ENCODE results near the gene OR2T35. TPM values are rescaled to one million over a fixed set of nuclear protein-coding genes. Genes with fewer than 3 reads are reported as not detected.
"Not testable (repeated sequence)": the region's sequence is repeated elsewhere in the genome, so short reads cannot be mapped to it uniquely, and the experiment has no call there.

The OR2T35 gene
- total RNA-seq (2014; rRNA removed; shearing (Covaris generic)) = not detected in 2 replicates

GRCh38 chr1:248645178-248645577, at the start of gene OR2T35:
Gene OR2T35 (minus strand): TSS chr1:248645278. CDS start chr1:248639258, 6,020 bp downstream.
- DNase-seq (ENCODE audit: low spot score); in situ Hi-C loops (cut with HindIII; ENCODE audit: low sequenced_read_pairs): not testable (repeated sequence)

- DNase-seq (ENCODE audit: low spot score) = no peak
- in situ Hi-C loops (cut with HindIII; ENCODE audit: low sequenced_read_pairs) = no loop called here
Measured at GRCh38 chr1:248691567-248692155, 46.6 kb upstream of the OR2T35 start.

GRCh38 chr1:248688527-248689298, 43.6 kb upstream of the OR2T35 start:
- no peak for DNase-seq (ENCODE audit: low spot score)
- in situ Hi-C loops (cut with HindIII; ENCODE audit: low sequenced_read_pairs) = no loop called here

GRCh38 chr1:248686815-248687214, 41.7 kb upstream of the OR2T35 start:
- in situ Hi-C loops (cut with HindIII; ENCODE audit: low sequenced_read_pairs) = no loop called here
- no peak for DNase-seq (ENCODE audit: low spot score)

- in situ Hi-C loops (cut with HindIII; ENCODE audit: low sequenced_read_pairs) = no loop called here
- DNase-seq (ENCODE audit: low spot score) = no peak
Measured at GRCh38 chr1:248681651-248682050, 36.6 kb upstream of the OR2T35 start.

- in situ Hi-C loops (cut with HindIII; ENCODE audit: low sequenced_read_pairs) = no loop called here
- DNase-seq (ENCODE audit: low spot score) = no peak
Measured at GRCh38 chr1:248670003-248670402, 24.9 kb upstream of the OR2T35 start.

GRCh38 chr1:248663453-248664328, 18.6 kb upstream of the OR2T35 start:
- DNase-seq (ENCODE audit: low spot score); in situ Hi-C loops (cut with HindIII; ENCODE audit: low sequenced_read_pairs): not testable (repeated sequence)

- in situ Hi-C loops (cut with HindIII; ENCODE audit: low sequenced_read_pairs); DNase-seq (ENCODE audit: low spot score): not testable (repeated sequence)
Measured at GRCh38 chr1:248656797-248657196, 11.7 kb upstream of the OR2T35 start.

GRCh38 chr1:248655354-248655753, 10.3 kb upstream of the OR2T35 start, which contains the start of gene OR2T27:
Gene OR2T27 (minus strand): TSS chr1:248655528. CDS start chr1:248650884, 4,644 bp downstream.
- in situ Hi-C loops (cut with HindIII; ENCODE audit: low sequenced_read_pairs); DNase-seq (ENCODE audit: low spot score): not testable (repeated sequence)

- DNase-seq (ENCODE audit: low spot score); in situ Hi-C loops (cut with HindIII; ENCODE audit: low sequenced_read_pairs): not testable (repeated sequence)
Measured at GRCh38 chr1:248648770-248649536, 3.9 kb upstream of the OR2T35 start.

GRCh38 chr1:248642971-248643651, 2.0 kb downstream of the OR2T35 start:
- DNase-seq (ENCODE audit: low spot score); in situ Hi-C loops (cut with HindIII; ENCODE audit: low sequenced_read_pairs): not testable (repeated sequence)

- in situ Hi-C loops (cut with HindIII; ENCODE audit: low sequenced_read_pairs); DNase-seq (ENCODE audit: low spot score): not testable (repeated sequence)
Measured at GRCh38 chr1:248641583-248641982, 3.5 kb downstream of the OR2T35 start.

GRCh38 chr1:248640906-248641305, 4.2 kb downstream of the OR2T35 start:
- DNase-seq (ENCODE audit: low spot score); in situ Hi-C loops (cut with HindIII; ENCODE audit: low sequenced_read_pairs): not testable (repeated sequence)

- DNase-seq (ENCODE audit: low spot score); in situ Hi-C loops (cut with HindIII; ENCODE audit: low sequenced_read_pairs): not testable (repeated sequence)
Measured at GRCh38 chr1:248639652-248640051, 5.4 kb downstream of the OR2T35 start.

GRCh38 chr1:248636612-248637011, 8.5 kb downstream of the OR2T35 start:
- DNase-seq (ENCODE audit: low spot score); in situ Hi-C loops (cut with HindIII; ENCODE audit: low sequenced_read_pairs): not testable (repeated sequence)

- in situ Hi-C loops (cut with HindIII; ENCODE audit: low sequenced_read_pairs); DNase-seq (ENCODE audit: low spot score): not testable (repeated sequence)
Measured at GRCh38 chr1:248634991-248635390, 10.1 kb downstream of the OR2T35 start, which contains the start of gene OR2T11. Gene OR2T11 (minus strand): TSS chr1:248635091. CDS start chr1:248627128, 7,963 bp downstream.

- in situ Hi-C loops (cut with HindIII; ENCODE audit: low sequenced_read_pairs) = no loop called here
- no peak for DNase-seq (ENCODE audit: low spot score)
Measured at GRCh38 chr1:248631354-248632008, 13.6 kb downstream of the OR2T35 start.

GRCh38 chr1:248630551-248630950, 14.5 kb downstream of the OR2T35 start:
- no peak for DNase-seq (ENCODE audit: low spot score)
- in situ Hi-C loops (cut with HindIII; ENCODE audit: low sequenced_read_pairs) = no loop called here

Measured in G401 (cell line).